HS-5 (cell line): ENCODE measurements around the gene MROH7.

Experiments used
- DNase-seq: peaks from one replicate; pipeline ENCODE4 v3.0.0-alpha.2; 2012; ENCODE audit warnings: low read depth

The MROH7 gene

GRCh38 chr1:54698346-54698745 lies 56.8 kb downstream of the MROH7 start:
- no peak for DNase-seq

- DNase-seq = no peak
These were observed 58.4 kb downstream of the MROH7 start for GRCh38 chr1:54699936-54700525.

- DNase-seq = no peak
These were observed 59.5 kb downstream of the MROH7 start for GRCh38 chr1:54701066-54701465.

- DNase-seq = no peak
These were observed 60.4 kb downstream of the MROH7 start for GRCh38 chr1:54701996-54702395.

GRCh38 chr1:54703471-54703870 lies 61.9 kb downstream of the MROH7 start:
- no peak for DNase-seq

GRCh38 chr1:54705153-54705552 lies 63.6 kb downstream of the MROH7 start:
- no peak for DNase-seq

GRCh38 chr1:54706419-54706818 lies 64.8 kb downstream of the MROH7 start:
- DNase-seq = no peak

- no peak for DNase-seq
These were observed 66.8 kb downstream of the MROH7 start for GRCh38 chr1:54708385-54708784.

GRCh38 chr1:54709547-54710292 lies 68.1 kb downstream of the MROH7 start:
- no peak for DNase-seq

GRCh38 chr1:54710434-54710833 lies 68.8 kb downstream of the MROH7 start:
- DNase-seq = no peak

GRCh38 chr1:54710841-54711240 lies 69.3 kb downstream of the MROH7 start:
- DNase-seq = no peak

GRCh38 chr1:54711536-54711935 lies 70.0 kb downstream of the MROH7 start:
- no peak for DNase-seq

- no peak for DNase-seq
These were observed 73.4 kb downstream of the MROH7 start for GRCh38 chr1:54714881-54715492.

- DNase-seq = peak; percentile 67
These were observed 74.1 kb downstream of the MROH7 start, which contains the start of gene TTC4 for GRCh38 chr1:54715493-54716298. TSS of gene TTC4 (plus strand) at chr1:54715861. CDS start at chr1:54715909, 48 bp downstream.

- peak; percentile 59 for DNase-seq
These were observed 74.9 kb downstream of the MROH7 start for GRCh38 chr1:54716299-54717047.

GRCh38 chr1:54721719-54722118 lies 80.1 kb downstream of the MROH7 start:
- DNase-seq = no peak

GRCh38 chr1:54723985-54724384 lies 82.4 kb downstream of the MROH7 start:
- no peak for DNase-seq

GRCh38 chr1:54724771-54725170 lies 83.2 kb downstream of the MROH7 start:
- DNase-seq = no peak

GRCh38 chr1:54728027-54728426 lies 86.4 kb downstream of the MROH7 start:
- DNase-seq = no peak

- no peak for DNase-seq
These were observed 95.1 kb downstream of the MROH7 start for GRCh38 chr1:54736685-54737084.

- DNase-seq = no peak
These were observed 96.7 kb downstream of the MROH7 start for GRCh38 chr1:54738244-54738643.

GRCh38 chr1:54741531-54741930 lies 99.9 kb downstream of the MROH7 start:
- DNase-seq = no peak
